WTC11 (cell line): ENCODE measurements around the gene GRID2. TPM values are rescaled to one million over a fixed set of nuclear protein-coding genes. Genes with fewer than 3 reads are reported as not detected.

Experiments used
- ATAC-seq: fragments of 200-7000 bp; cut with Tn5 transposase; 2 replicates; pipeline ENCODE4 v1.10.0; 2021; ENCODE audit warnings: mild to moderate bottlenecking, moderate library complexity
- CTCF ChIA-PET: fragments of 300-600 bp; sonication (Branson Sonifier 250); formaldehyde crosslinking; loops from one replicate; lab custom pipeline; 2021; ENCODE audit warnings: antibody characterized with exemption; lab: Charles Lee
- POLR2A ChIA-PET: fragments of 350-600 bp; sonication (Branson Sonifier 250); formaldehyde crosslinking; loops from one replicate; lab custom pipeline; 2021; ENCODE audit warnings: antibody characterized with exemption; lab: Charles Lee
- DNase-seq: peaks from one replicate; pipeline ENCODE4 v3.0.0; 2021; ENCODE audit warnings: low spot score
- H3K27ac Mint-ChIP-seq: 2 replicates; pipeline ENCODE4 v1.8.0; 2021; ENCODE audit warnings: mixed read lengths
- H3K27me3 Mint-ChIP-seq: 2 replicates; pipeline ENCODE4 v1.8.0; 2021; ENCODE audit warnings: low read depth, mild to moderate bottlenecking, moderate library complexity, mixed read lengths
- H3K36me3 Mint-ChIP-seq: 2 replicates; pipeline ENCODE4 v1.8.0; 2021; ENCODE audit warnings: mixed read lengths
- H3K4me1 Mint-ChIP-seq: 2 replicates; pipeline ENCODE4 v1.8.0; 2022; ENCODE audit warnings: mixed read lengths
- H3K4me3 Mint-ChIP-seq: 2 replicates; pipeline ENCODE4 v1.8.0; 2021; ENCODE audit warnings: mild to moderate bottlenecking, moderate library complexity, mixed read lengths
- H3K9me3 Mint-ChIP-seq: 2 replicates; pipeline ENCODE4 v1.8.0; 2021; ENCODE audit warnings: mixed read lengths
- ARID4B ChIP-seq: sonication (generic); formaldehyde crosslinking; IDR thresholded peaks from 2 replicates; pipeline ENCODE4 v1.8.0; 2023; ENCODE audit warnings: missing genetic modification reagents, mild to moderate bottlenecking, borderline replicate concordance
- ATF6 ChIP-seq: sonication (generic); formaldehyde crosslinking; IDR thresholded peaks from 2 replicates; pipeline ENCODE4 v1.8.1; 2023; ENCODE audit warnings: mild to moderate bottlenecking, missing genetic modification reagents
- CBFB ChIP-seq: sonication (generic); formaldehyde crosslinking; IDR thresholded peaks from 2 replicates; pipeline ENCODE4 v1.8.1; 2022; ENCODE audit warnings: mild to moderate bottlenecking, low read depth, missing genetic modification reagents
- CREB1 ChIP-seq: sonication (generic); formaldehyde crosslinking; IDR thresholded peaks from 2 replicates; pipeline ENCODE4 v1.8.0; 2023; ENCODE audit warnings: mild to moderate bottlenecking, missing genetic modification reagents
- CREM ChIP-seq: sonication (generic); formaldehyde crosslinking; IDR thresholded peaks from 2 replicates; pipeline ENCODE4 v1.8.1; 2022; ENCODE audit warnings: mild to moderate bottlenecking, missing genetic modification reagents, moderate library complexity
- E2F4 ChIP-seq: sonication (generic); formaldehyde crosslinking; IDR thresholded peaks from 2 replicates; pipeline ENCODE4 v1.8.1; 2022; ENCODE audit warnings: low read depth, mild to moderate bottlenecking, moderate library complexity, missing genetic modification reagents, borderline replicate concordance
- E2F5 ChIP-seq: sonication (generic); formaldehyde crosslinking; IDR thresholded peaks from 2 replicates; pipeline ENCODE4 v1.8.1; 2022; ENCODE audit warnings: mild to moderate bottlenecking, moderate library complexity, missing genetic modification reagents
- ESRRA ChIP-seq: sonication (generic); formaldehyde crosslinking; IDR thresholded peaks from 2 replicates; pipeline ENCODE4 v1.8.1; 2022; ENCODE audit warnings: mild to moderate bottlenecking, missing genetic modification reagents, borderline replicate concordance
- GABPB1 ChIP-seq: sonication (generic); formaldehyde crosslinking; IDR thresholded peaks from 2 replicates; pipeline ENCODE4 v1.8.1; 2023; ENCODE audit warnings: mild to moderate bottlenecking, missing genetic modification reagents
- HMGA2 ChIP-seq: fragments of 250-450 bp; sonication (Bioruptor Pico); IDR thresholded peaks from 2 replicates; pipeline ENCODE4 v1.4.0; 2021; ENCODE audit warnings: mild to moderate bottlenecking, moderate library complexity
- JUN ChIP-seq: sonication (generic); formaldehyde crosslinking; IDR thresholded peaks from 2 replicates; pipeline ENCODE4 v1.8.0; 2023; ENCODE audit warnings: mild to moderate bottlenecking, missing genetic modification reagents
- KAT7 ChIP-seq: sonication (generic); formaldehyde crosslinking; IDR thresholded peaks from 2 replicates; pipeline ENCODE4 v1.8.1; 2023; ENCODE audit warnings: missing genetic modification reagents, mild to moderate bottlenecking, borderline replicate concordance
- NFATC4 ChIP-seq: fragments of 250-450 bp; sonication (Bioruptor Pico); IDR thresholded peaks from 2 replicates; pipeline ENCODE4 v1.9.0; 2021; ENCODE audit warnings: mild to moderate bottlenecking
- NFE2L1 ChIP-seq: sonication (generic); formaldehyde crosslinking; IDR thresholded peaks from 2 replicates; pipeline ENCODE4 v1.8.1; 2023; ENCODE audit warnings: missing genetic modification reagents
- RELA ChIP-seq: sonication (generic); formaldehyde crosslinking; IDR thresholded peaks from 2 replicates; pipeline ENCODE4 v1.8.1; 2022; ENCODE audit warnings: missing genetic modification reagents, mild to moderate bottlenecking, borderline replicate concordance
- SOX15 ChIP-seq: fragments of 250-450 bp; sonication (Bioruptor Pico); IDR thresholded peaks from 2 replicates; pipeline ENCODE4 v1.9.0; 2021; ENCODE audit warnings: mild to moderate bottlenecking
- SP1 ChIP-seq: sonication (generic); formaldehyde crosslinking; conservative IDR thresholded peaks from 2 replicates; pipeline ENCODE4 v1.8.1; 2022; ENCODE audit warnings: missing genetic modification reagents
- TEAD1 ChIP-seq: sonication (generic); formaldehyde crosslinking; IDR thresholded peaks from 2 replicates; pipeline ENCODE4 v1.8.0; 2022; ENCODE audit warnings: mild to moderate bottlenecking, missing genetic modification reagents
- TP53 ChIP-seq: sonication (generic); formaldehyde crosslinking; IDR thresholded peaks from 2 replicates; pipeline ENCODE4 v1.8.1; 2023; ENCODE audit warnings: mild to moderate bottlenecking, missing genetic modification reagents
- USF2 ChIP-seq: sonication (generic); formaldehyde crosslinking; IDR thresholded peaks from 2 replicates; pipeline ENCODE4 v1.8.1; 2023; ENCODE audit warnings: mild to moderate bottlenecking, missing genetic modification reagents, moderate library complexity
- ZNF219 ChIP-seq: sonication (generic); formaldehyde crosslinking; IDR thresholded peaks from 2 replicates; pipeline ENCODE4 v1.8.0; 2023; ENCODE audit warnings: missing genetic modification reagents, mild to moderate bottlenecking, borderline replicate concordance
- ZNF317 ChIP-seq: sonication (generic); formaldehyde crosslinking; IDR thresholded peaks from 2 replicates; pipeline ENCODE4 v1.8.1; 2023; ENCODE audit warnings: low read depth, mild to moderate bottlenecking, moderate library complexity, missing genetic modification reagents, borderline replicate concordance
- ZNF416 ChIP-seq: fragments of 250-450 bp; sonication (Bioruptor Pico); IDR thresholded peaks from 2 replicates; pipeline ENCODE4 v1.9.0; 2021; ENCODE audit warnings: mild to moderate bottlenecking, inconsistent platforms
- ZSCAN18 ChIP-seq: fragments of 250-450 bp; sonication (Bioruptor Pico); IDR thresholded peaks from 2 replicates; pipeline ENCODE4 v2.1.2; 2022; ENCODE audit warnings: mild to moderate bottlenecking, moderate library complexity
- total RNA-seq: library from RNA; stranded (reverse); gene quantifications from 3 replicates; pipeline ENCODE4 v1.2.3, GENCODE V29; 2021

Gene GRID2
- total RNA-seq, 1 experiment from 2014 or later, result 26.8 TPM

- no peak for DNase-seq
- no peak overlapping the region for H3K27ac Mint-ChIP-seq
- ChIA-PET CTCF (interaction anchor here (0.6 kb wide), 1 partner anchor 119 kb away, joined by 3 read pairs; no protein-coding TSS in a partner anchor), POLR2A (no interaction called here)
- ATAC-seq, result peak; percentile 79
- no peaks in the 10 kb centered on the region for H3K4me1 Mint-ChIP-seq
- peaks cover 2% of the 10 kb centered on the region; the same call in 1 of the 2 replicates for H3K36me3 Mint-ChIP-seq
- TF ChIP-seq ZNF416 (CRISPR knock-in tag), result no peak
- TF ChIP-seq CBFB (CRISPR knock-in tag), result no peak
- TF ChIP-seq NFATC4, result no peak
- no peak for TF ChIP-seq CREB1 (CRISPR knock-in tag)
- no peak for TF ChIP-seq TEAD1 (CRISPR knock-in tag)
- no peak for TF ChIP-seq E2F4 (CRISPR knock-in tag)
- TF ChIP-seq USF2, result no peak
- TF ChIP-seq SP1 (CRISPR knock-in tag), result no peak
- TF ChIP-seq ZSCAN18 (CRISPR knock-in tag), result no peak
- no peak for TF ChIP-seq SOX15
- TF ChIP-seq ZNF219, result no peak
- no peak for TF ChIP-seq ARID4B (CRISPR knock-in tag)
- no peak for TF ChIP-seq KAT7 (CRISPR knock-in tag)
- TF ChIP-seq HMGA2 (CRISPR knock-in tag), result no peak
- no peak for TF ChIP-seq E2F5 (CRISPR knock-in tag)
- no peak for TF ChIP-seq ESRRA (CRISPR knock-in tag)
- TF ChIP-seq NFE2L1 (CRISPR knock-in tag), result no peak
- no peak for TF ChIP-seq JUN (CRISPR knock-in tag)
- H3K4me3 Mint-ChIP-seq, result no peak overlapping the region
- H3K9me3 Mint-ChIP-seq, result peaks cover 9% of the 10 kb centered on the region
- H3K27me3 Mint-ChIP-seq, result no peaks in the 10 kb centered on the region
Measured at GRCh38 chr4:93436000-93436626, 1132.3 kb downstream of the GRID2 start.

GRCh38 chr4:93437991-93438390 lies 1134.2 kb downstream of the GRID2 start:
- ChIA-PET POLR2A (no interaction called here), CTCF (no interaction called here)
- H3K9me3 Mint-ChIP-seq, result peaks cover 9% of the 10 kb centered on the region
- H3K27me3 Mint-ChIP-seq, result no peaks in the 10 kb centered on the region
- H3K36me3 Mint-ChIP-seq, result peaks cover 2% of the 10 kb centered on the region; the same call in 1 of the 2 replicates
- DNase-seq (no peak), ATAC-seq (no peak)
- H3K4me3 Mint-ChIP-seq, result no peak overlapping the region
- no peak overlapping the region for H3K27ac Mint-ChIP-seq
- 0 out of 2 replicates have a peak, but pooled peaks cover 3% of the 10 kb centered on the region for H3K4me1 Mint-ChIP-seq
- TF ChIP-seq ZNF317 (no peak), ATF6 (no peak), GABPB1 (CRISPR knock-in tag) (no peak), TP53 (CRISPR knock-in tag) (no peak), SOX15 (no peak), TEAD1 (CRISPR knock-in tag) (no peak), CREM (no peak), RELA (CRISPR knock-in tag) (no peak)
